HG03442 (cell line): Measurements from ENCODE around the gene RXYLT1.
"Not testable (repeated sequence)": the region's sequence is repeated elsewhere in the genome, so short reads cannot be mapped to it uniquely, and the experiment has no call there.

ENCODE experiments used
- ATAC-seq: cut with Tn5 transposase; IDR thresholded peaks from one replicate; pipeline ENCODE4 v1.9.1; 2021; ENCODE audit warnings: mild to moderate bottlenecking, moderate library complexity; ENCODE audit not compliant: unreplicated experiment

RXYLT1 gene

DNA sequence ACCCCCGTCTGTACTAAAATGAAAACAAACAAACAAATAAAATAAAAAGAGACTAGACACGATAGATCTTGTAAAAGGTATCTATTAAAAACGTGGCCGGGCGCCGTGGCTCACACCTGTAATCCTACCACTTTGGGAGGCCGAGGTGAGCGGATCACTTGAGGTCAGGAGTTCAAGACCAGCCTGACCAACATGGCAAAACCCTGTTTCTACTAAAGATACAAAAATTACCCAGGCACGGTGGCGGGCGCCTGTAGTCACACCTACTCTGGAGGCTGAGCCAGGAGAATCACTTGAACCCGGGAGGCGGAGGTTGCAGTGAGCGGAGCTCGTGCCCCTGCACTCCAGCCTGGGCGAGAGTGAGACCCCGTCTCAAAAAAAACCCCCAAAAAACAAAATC, 63.0 kb downstream of the RXYLT1 start:
- ATAC-seq: not testable (repeated sequence)

DNA sequence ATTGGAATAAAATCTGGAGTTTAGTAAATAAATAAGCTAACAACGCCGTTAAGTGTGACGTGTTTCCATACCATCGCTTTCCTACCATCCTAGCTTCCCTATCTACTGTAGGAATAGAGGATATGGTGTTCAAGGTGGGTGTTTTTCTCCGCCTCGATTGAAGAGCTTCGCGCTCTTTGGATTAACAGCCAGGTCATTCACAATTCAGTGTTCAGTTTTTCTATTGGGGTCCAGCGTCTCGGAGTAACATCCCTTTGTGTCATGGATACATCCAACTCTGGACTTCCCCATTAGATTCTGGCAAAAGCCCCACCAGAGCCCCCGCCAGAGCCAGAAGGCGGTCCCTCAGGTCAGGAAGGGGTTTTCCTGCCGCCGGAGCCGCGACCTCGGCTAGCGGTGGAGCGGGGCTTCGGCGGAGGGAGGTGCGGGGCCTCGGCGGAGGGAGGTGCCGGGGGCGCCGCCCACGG, 63.6 kb downstream of the RXYLT1 start:
- no peak for ATAC-seq

DNA sequence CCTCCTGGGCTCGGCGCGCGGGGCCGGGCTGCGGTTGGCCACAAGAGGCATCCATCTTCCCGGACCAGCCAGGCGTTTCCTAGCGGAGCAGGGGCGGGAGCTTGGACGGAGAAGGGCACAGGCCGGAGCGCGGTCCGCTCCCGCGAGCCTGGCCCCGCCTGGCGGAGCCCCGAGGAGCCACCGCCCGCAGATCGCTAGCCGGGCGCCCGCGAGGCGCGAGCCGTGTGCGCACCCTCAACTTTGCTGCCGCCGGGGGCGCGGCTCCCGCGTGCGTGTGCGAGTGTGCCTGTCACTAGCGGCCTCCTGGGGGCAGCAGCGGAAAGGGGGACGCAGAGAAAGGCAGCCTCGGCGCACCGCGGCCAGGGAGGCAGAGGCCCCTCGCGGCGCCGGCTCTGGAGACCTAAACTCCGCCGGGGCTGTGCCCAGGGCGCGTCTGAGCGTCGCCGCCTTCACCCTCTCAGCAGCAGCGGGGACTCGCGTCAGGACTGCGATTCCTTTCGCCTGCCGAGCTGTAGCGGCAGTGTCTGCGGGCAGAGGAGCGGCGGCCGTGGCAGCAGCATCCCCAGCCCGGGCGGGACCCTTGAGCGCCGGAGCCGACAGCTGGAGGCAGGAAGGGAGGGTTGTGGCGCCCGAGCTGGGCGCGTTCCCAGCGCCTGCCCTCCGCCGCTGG, 64.1 kb downstream of the RXYLT1 start:
- ATAC-seq: peak; percentile 97

DNA sequence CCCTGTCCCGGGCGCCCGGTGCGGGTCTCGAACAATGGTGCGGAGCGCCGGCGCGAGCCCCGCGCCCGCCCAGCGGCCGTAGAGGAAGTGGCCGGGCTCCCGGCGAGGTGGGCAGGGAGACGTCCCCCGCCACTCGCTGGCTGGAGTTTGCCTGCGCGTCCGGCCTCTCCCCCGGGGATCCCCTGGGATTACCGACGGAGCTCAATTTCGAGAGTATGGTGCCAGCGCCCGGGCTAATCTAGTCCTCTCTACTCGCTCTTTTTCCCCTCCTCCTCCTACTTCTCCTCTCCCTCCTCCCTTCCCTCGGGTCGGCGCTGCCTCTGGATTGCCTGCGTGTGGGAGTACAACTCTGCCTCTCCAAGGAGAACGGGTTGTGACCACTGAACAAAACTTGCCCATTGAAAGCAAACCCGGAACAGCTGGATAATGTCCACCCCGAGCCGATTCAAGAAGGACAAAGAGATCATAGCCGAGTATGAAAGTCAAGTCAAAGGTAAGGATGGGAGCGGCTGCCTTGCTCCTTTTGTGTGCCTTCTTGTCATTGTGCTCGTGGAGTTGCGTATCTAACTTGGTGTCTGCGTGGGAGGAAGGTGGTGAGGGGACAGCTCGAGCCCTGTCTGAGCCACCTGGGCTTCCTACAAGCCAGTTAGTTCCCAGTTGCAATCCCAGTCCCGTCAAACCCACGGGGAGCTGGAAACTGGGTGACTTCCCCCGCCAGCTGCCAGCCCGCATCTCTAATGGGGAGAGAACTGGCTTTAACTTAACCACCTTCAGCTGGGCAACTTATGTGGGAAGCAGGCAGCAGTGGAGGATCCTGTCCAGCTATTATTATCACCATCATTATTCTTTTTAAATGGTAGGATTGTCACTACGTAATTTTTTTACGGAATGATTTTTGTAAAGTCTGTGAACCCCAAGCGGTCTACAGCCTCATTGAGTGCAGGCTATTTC, 65.0 kb downstream of the RXYLT1 start, which contains the start of gene SRGAP1:
Gene SRGAP1 (plus strand): TSS at position 310 of the 951 bp plus-strand sequence. CDS start 117 bp downstream, at position 427.
- ATAC-seq: peak; percentile 21

DNA sequence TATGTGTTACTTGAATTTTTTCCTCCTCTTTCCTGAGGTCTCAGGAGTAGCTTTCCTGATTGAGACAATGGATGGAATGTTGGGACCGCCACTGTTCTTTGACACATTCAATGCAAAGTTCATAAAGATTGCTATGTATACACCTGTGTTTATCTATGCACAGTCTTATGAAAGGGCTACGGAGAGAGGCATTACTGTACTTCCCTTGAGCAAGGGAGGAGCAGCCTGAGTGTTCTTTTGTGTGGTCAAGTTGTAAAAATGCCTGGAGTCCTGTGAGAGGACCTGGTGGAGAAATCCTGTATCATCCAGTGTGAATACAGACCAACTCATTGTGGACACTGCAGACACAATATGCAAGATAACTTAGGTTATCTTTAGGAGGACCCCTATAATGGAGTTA, 66.0 kb downstream of the RXYLT1 start:
- no peak for ATAC-seq

DNA sequence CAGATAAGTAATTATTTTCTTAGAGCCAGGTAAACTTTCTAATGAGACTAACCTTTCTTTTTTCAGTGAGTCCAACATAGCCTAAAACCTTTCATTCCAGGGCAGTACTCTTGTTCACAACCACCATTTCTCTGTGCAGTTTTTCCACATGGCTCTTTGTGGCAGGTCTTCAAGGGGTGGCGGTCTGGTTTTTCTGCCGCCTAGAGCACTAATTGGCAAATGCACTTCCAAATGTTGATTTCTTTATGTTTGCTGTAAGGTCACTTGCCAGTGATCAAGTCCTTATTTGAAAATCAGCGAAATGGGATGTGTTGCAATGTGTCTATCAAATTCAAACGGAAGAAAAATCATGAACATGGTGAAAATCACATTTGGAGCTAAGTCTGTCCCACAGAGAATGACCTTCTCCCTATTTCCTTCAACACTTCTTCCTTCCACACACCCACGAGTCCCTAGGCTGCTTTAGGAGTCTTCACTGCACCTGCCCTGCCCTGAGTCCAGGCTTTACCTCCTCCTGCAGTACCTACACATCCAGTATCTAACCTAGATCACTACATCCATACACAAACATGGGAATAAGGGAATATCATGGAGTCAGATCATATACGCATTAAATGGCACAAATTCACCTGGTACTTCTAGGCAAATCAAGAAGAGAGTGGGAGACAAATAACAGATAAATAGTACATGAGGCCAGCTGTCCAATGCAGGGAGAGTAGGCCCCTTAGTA, 66.7 kb downstream of the RXYLT1 start:
- ATAC-seq: no peak

DNA sequence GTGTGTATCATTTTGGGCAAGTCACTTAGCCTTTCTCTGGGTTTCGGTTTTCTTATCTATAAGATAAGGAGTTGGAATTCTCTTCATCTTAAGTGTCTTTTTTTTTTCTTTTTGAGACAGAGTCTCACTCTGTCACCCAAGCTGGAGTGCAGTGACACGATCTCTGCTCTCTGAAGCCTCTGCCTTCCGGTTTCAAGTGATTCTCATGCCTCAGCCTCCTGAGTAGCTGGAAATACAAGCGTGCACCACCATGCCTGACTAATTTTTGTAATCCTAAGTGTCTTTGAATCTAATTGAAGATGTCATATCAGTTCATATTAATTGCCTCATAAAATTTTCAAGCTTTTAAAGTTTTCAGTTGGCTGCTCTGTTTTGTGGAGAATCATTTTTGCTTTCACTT, 68.7 kb downstream of the RXYLT1 start:
- ATAC-seq: no peak

DNA sequence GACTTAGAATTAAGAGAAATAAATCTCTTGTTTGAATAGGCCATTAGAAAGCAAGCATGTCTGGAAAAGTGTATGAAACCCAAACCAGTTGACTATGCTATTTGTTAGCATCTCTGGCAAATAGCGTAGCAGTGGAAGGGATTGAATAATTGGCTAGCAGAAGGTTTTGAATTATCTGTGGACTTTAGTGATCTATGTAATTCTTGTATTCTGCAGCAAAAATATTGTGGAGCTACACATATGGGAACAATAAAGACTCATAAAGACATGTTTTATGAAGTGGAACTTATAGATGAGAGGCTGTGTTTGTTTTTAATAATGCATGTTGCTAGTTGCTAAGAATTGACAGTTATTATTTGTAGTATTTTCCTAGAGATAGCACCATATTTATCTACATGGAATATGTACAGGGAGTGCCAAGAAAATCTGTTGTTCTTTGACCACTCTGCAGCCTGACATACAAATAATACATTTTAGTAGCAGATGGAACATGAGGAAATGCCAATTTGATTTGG, 69.5 kb downstream of the RXYLT1 start:
- no peak for ATAC-seq

DNA sequence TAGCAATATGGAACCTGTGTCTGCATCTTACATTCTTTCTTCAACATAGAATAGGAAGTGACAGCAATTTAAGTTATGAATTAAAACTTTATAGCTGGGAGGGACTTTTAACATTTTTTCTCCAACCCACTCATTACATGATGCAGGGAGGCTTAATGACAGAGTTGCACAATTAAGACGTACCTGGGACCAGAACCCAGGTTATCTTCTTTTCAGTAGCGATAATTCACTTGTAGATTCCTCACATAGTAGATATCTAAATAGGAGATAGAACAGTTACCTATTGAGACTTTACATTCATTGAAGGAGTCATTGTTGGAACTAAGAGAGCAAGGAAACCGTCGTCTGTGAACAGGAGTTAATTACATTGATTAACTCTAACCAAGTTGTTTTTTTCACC, 69.9 kb downstream of the RXYLT1 start:
- no peak for ATAC-seq

DNA sequence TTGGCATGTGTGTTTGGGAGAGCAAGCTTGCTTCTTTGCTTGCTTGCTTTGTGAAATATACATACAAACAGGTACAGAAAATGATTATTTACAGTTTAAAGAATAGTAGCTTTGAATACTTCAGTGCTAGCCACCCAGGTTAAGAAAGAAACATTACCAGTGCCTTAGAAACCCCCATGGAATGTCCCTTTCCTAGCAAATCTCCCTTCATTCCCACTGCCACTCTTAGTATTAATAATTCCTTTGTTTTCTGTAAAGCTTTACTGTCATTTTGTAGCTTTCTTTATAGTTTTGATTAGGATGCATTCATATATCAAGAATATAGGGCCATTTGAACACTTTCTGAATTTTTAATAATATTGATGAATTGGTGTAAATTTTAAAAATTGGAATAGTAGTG, 74.3 kb downstream of the RXYLT1 start:
- no peak for ATAC-seq

DNA sequence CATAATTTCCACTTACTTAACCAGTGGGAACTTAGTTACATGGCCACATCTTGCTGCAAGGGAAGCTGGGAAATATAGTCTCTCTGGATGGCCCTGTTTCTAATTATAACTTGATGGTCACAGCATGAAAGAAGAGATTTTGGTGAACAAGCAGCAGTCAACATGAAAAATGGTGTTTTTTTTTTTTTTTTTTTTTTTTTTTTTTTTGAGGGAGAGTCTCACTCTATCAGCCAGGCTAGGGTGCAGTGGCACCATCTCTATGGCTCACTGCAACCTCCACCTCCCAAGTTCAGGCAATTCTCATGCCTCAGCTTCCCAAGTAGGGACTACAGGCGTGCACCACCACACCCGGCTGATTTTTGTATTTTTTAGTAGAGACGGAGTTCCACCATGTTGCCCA, 75.6 kb downstream of the RXYLT1 start:
- no peak for ATAC-seq

DNA sequence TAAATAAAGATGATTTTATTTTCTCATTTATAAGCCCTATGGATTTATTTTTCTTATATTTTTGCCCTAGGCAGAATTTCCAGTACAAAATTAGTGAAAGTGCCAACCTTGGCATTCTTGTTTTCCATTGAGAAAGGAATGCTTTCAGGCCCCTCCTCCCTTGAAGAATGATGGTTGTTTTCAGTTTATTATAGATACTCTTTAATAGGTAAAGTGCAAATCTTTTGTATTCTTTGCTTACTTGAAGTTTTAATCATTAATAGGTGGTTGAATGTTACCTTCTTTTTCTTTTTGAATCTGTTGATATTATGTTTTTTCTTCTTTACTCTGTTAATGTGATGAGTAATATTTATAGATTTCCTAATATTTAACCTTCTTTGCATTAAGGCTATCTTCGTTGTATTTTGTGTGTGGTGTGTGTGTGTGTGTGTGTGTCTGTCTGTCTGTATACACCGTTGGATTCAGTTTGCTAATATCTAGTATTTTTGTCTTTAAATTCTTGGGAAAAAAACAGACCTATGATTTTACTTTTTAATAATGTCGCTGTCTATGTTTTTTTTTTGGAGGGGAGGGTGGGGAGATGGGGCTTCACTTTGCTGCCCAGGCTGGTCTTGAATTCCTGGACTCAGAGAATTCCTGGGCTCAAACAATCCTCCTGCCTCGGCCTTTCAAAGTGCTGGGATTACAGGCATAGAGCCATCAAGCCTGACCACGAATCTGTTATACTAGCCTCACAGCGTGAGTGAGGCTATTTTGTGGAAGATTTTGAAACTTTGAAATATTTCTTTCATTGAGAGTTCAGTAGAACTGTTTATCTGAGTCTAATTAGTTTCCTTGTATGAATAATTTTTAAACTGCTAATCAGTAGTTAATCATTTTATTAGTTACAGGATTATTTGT, 78.3 kb downstream of the RXYLT1 start:
- ATAC-seq: no peak
